HepG2 (cell line): ENCODE data around the gene EHD1. TPM values are rescaled to one million over a fixed set of nuclear protein-coding genes. Genes with fewer than 3 reads are reported as not detected.

Experiments used
- BCL3 ChIP-seq: sonication (generic); formaldehyde crosslinking; IDR thresholded peaks from 2 replicates; pipeline ENCODE4 v1.5.1; 2020; ENCODE audit warnings: mild to moderate bottlenecking, missing genetic modification reagents, moderate library complexity
- CEBPG ChIP-seq: IDR thresholded peaks from 2 replicates; pipeline ENCODE4 v1.6.1; 2016
- FOSL1 ChIP-seq: sonication (generic); formaldehyde crosslinking; IDR thresholded peaks from 2 replicates; pipeline ENCODE4 v1.9.0; 2021; ENCODE audit warnings: missing genetic modification reagents, borderline replicate concordance
- GZF1 ChIP-seq: sonication (generic); formaldehyde crosslinking; IDR thresholded peaks from 2 replicates; pipeline ENCODE4 v1.5.1; 2020; ENCODE audit warnings: mild to moderate bottlenecking, missing genetic modification reagents
- HDAC1 ChIP-seq: sonication (generic); formaldehyde crosslinking; IDR thresholded peaks from 2 replicates; pipeline ENCODE4 v1.5.1; 2020; ENCODE audit warnings: mild to moderate bottlenecking, missing genetic modification reagents
- KDM1A ChIP-seq: IDR thresholded peaks from 2 replicates; pipeline ENCODE4 v1.6.1; 2016; ENCODE audit warnings: missing compliant biosample characterization
- NFYC ChIP-seq: IDR thresholded peaks from 2 replicates; pipeline ENCODE4 v1.6.1; 2016; ENCODE audit warnings: missing genetic modification reagents, missing compliant biosample characterization
- PRDM15 ChIP-seq: sonication (generic); formaldehyde crosslinking; IDR thresholded peaks from 2 replicates; pipeline ENCODE4 v1.4.0; 2020; ENCODE audit warnings: missing genetic modification reagents
- RBFOX2 ChIP-seq: fragments of 200-400 bp; formaldehyde crosslinking; IDR thresholded peaks from 2 replicates; pipeline ENCODE4 v1.6.1; 2017; ENCODE audit warnings: low read depth, mild to moderate bottlenecking, low read length
- SMYD3 ChIP-seq: sonication (generic); formaldehyde crosslinking; IDR thresholded peaks from 2 replicates; pipeline ENCODE4 v1.8.1; 2023; ENCODE audit warnings: mild to moderate bottlenecking, missing genetic modification reagents
- SNAPC2 ChIP-seq: sonication (generic); formaldehyde crosslinking; IDR thresholded peaks from 2 replicates; pipeline ENCODE4 v1.8.1; 2022; ENCODE audit warnings: mild to moderate bottlenecking, missing genetic modification reagents
- THRA ChIP-seq: sonication (generic); formaldehyde crosslinking; IDR thresholded peaks from 2 replicates; pipeline ENCODE4 v1.4.0; 2020; ENCODE audit warnings: missing genetic modification reagents, borderline replicate concordance
- ZBTB3 ChIP-seq: sonication (generic); formaldehyde crosslinking; IDR thresholded peaks from 2 replicates; pipeline ENCODE4 v1.4.0; 2020; ENCODE audit warnings: low read depth, mild to moderate bottlenecking, moderate library complexity, missing genetic modification reagents, borderline replicate concordance
- ZNF280D ChIP-seq: sonication (generic); formaldehyde crosslinking; IDR thresholded peaks from 2 replicates; pipeline ENCODE4 v1.5.1; 2020; ENCODE audit warnings: mild to moderate bottlenecking, missing genetic modification reagents
- ZNF317 ChIP-seq: sonication (generic); formaldehyde crosslinking; IDR thresholded peaks from 2 replicates; pipeline ENCODE4 v1.5.0; 2020; ENCODE audit warnings: mild to moderate bottlenecking, missing genetic modification reagents
- ZNF343 ChIP-seq: sonication (generic); formaldehyde crosslinking; IDR thresholded peaks from 2 replicates; pipeline ENCODE4 v1.4.0; 2020; ENCODE audit warnings: mild to moderate bottlenecking, missing genetic modification reagents
- ZNF362 ChIP-seq: sonication (generic); formaldehyde crosslinking; IDR thresholded peaks from 2 replicates; pipeline ENCODE4 v1.4.0; 2020; ENCODE audit warnings: missing genetic modification reagents, mild to moderate bottlenecking, borderline replicate concordance
- ZNF678 ChIP-seq: sonication (generic); formaldehyde crosslinking; IDR thresholded peaks from 2 replicates; pipeline ENCODE4 v1.4.0; 2020; ENCODE audit warnings: mild to moderate bottlenecking, missing genetic modification reagents
- ZNF713 ChIP-seq: sonication (generic); formaldehyde crosslinking; IDR thresholded peaks from 2 replicates; pipeline ENCODE4 v1.4.0; 2020; ENCODE audit warnings: mild to moderate bottlenecking, missing genetic modification reagents
- ZSCAN29 ChIP-seq: sonication (generic); formaldehyde crosslinking; conservative IDR thresholded peaks from 2 replicates; pipeline ENCODE4 v1.4.0; 2020; ENCODE audit warnings: mild to moderate bottlenecking, missing genetic modification reagents
- polyA plus RNA-seq, 8 experiments: library from polyadenylated mRNA; depleted of rRNA in 3 of 8; stranded (reverse) in 7 of 8; unstranded in 1 of 8; fragments of >200 nt; fragmentation: Illumina TruSeq in 4 of 8; extraction: Trizol in 4 of 8; gene quantifications; 2 replicates each; pipeline versions ENCODE4 v1.2.1 to v1.2.3, GENCODE V29; 2011 to 2016; ENCODE audit warnings: low read depth in 4 of 8, missing spikeins in 1 of 8, mixed read lengths in 1 of 8; ENCODE audit not compliant: insufficient read depth in 1 of 8
- total RNA-seq, 5 experiments: library from RNA; depleted of rRNA; stranded (reverse); fragments of >200 nt; fragmentation: Illumina TruSeq; extraction: Trizol; gene quantifications; 2 replicates each; pipeline ENCODE4 v1.2.3, GENCODE V29; 2016; ENCODE audit warnings: low read depth in 1 of 5

Gene EHD1
- total and polyA plus RNA-seq, 2 of the 13 experiments (the other 11 are each of a cell fraction or from before 2014, with no cell fraction given), result 23.6 to 26.6 TPM

GRCh38 chr11:64810271-64810890 lies 68.0 kb downstream of the EHD1 start, which contains the start of gene MEN1 (continued):
- TF ChIP-seq THRA (CRISPR knock-in tag), result no peak
- TF ChIP-seq SMYD3 (CRISPR knock-in tag), result no peak
- no peak for TF ChIP-seq PRDM15 (CRISPR knock-in tag)
- TF ChIP-seq SNAPC2, result no peak
- no peak for TF ChIP-seq CEBPG (CRISPR knock-in tag)
- TF ChIP-seq GZF1 (CRISPR knock-in tag), result no peak
- no peak for TF ChIP-seq ZNF713 (CRISPR knock-in tag)
- TF ChIP-seq ZNF678 (CRISPR knock-in tag), result no peak
- TF ChIP-seq ZSCAN29, result no peak
- peak; percentile 84; the same call in 1 of the 2 replicates for TF ChIP-seq ZNF343 (CRISPR knock-in tag)
- peak; percentile 82 for TF ChIP-seq NFYC (CRISPR knock-in tag)
- TF ChIP-seq HDAC1 (CRISPR knock-in tag), result peak; percentile 50; the same call in 1 of the 2 replicates
- no peak for TF ChIP-seq KDM1A (CRISPR knock-in tag)
- no peak for TF ChIP-seq ZNF317 (CRISPR knock-in tag)
- TF ChIP-seq FOSL1 (CRISPR knock-in tag), result no peak
- TF ChIP-seq BCL3 (CRISPR knock-in tag), result peak; percentile 59; the same call in 1 of the 2 replicates
- TF ChIP-seq ZNF362 (CRISPR knock-in tag), result no peak; the same call in 1 of the 2 replicates
- no peak for TF ChIP-seq ZBTB3 (CRISPR knock-in tag)
- TF ChIP-seq ZNF280D, result peak; percentile 60; the same call in 1 of the 2 replicates
- TF ChIP-seq RBFOX2, result peak; percentile 84
